ENCODE data around the gene ALDH6A1. TPM values are rescaled to one million over a fixed set of nuclear protein-coding genes. Genes with fewer than 3 reads are reported as not detected.

ALDH6A1 gene
- total RNA-seq, 2 donors from 2014 or later, result 17.1 to 20.1 TPM

- WGBS, 2 donors, result 30 to 42% methylated on average over 4 of the region's 4 CpGs
- Histone ChIP-seq H3K27ac (peak overlapping the region in 3 of 4 donors; percentile 20 to 40 (median 36)), H3K27me3 (no peaks in the 10 kb centered on the region), H3K9me3 (no peaks in the 10 kb centered on the region), H3K36me3 (replicated peaks in 1 of 2; ENCODE audit: insufficient read depth in 1 of 2, low read depth in 2 of 2) (no peaks in the 10 kb centered on the region), H3K4me3 (no peak overlapping the region), H3K4me1 (peaks cover 42% of the 10 kb centered on the region)
- peak in 2 of 4 donors; percentile 13 to 33 for DNase-seq
- ATAC-seq, result no peak
- intact Hi-C loops (cut with DNase I), result no loop called here
- TF ChIP-seq POLR2A (IDR thresholded peaks at IDR 0.05) (no peak), CTCF (IDR thresholded peaks at IDR 0.05) (no peak)
Measured at GRCh38 chr14:74080820-74081460, 3.3 kb downstream of the ALDH6A1 start.

GRCh38 chr14:74077401-74077800, 6.9 kb downstream of the ALDH6A1 start:
- no peak for ATAC-seq
- H3K4me3 ChIP-seq, result no peak overlapping the region
- H3K9me3 ChIP-seq, result no peaks in the 10 kb centered on the region
- no peaks in the 10 kb centered on the region for H3K36me3 ChIP-seq (replicated peaks in 1 of 2; ENCODE audit: insufficient read depth in 1 of 2, low read depth in 2 of 2)
- TF ChIP-seq POLR2A (IDR thresholded peaks at IDR 0.05) (no peak), CTCF (IDR thresholded peaks at IDR 0.05) (no peak)
- H3K4me1 ChIP-seq, result peaks cover 21% of the 10 kb centered on the region
- no peaks in the 10 kb centered on the region for H3K27me3 ChIP-seq
- DNase-seq, result no peak
- intact Hi-C loops (cut with DNase I), result no loop called here
- 92% methylated on average over 1 of the region's 1 CpG for WGBS, 2 donors
- H3K27ac ChIP-seq, result no peak overlapping the region

- Histone ChIP-seq H3K27ac (no peak overlapping the region), H3K4me1 (peaks cover 9% of the 10 kb centered on the region), H3K4me3 (no peak overlapping the region), H3K27me3 (no peaks in the 10 kb centered on the region), H3K36me3 (replicated peaks in 1 of 2; ENCODE audit: insufficient read depth in 1 of 2, low read depth in 2 of 2) (peaks cover 0 to 13% of the 10 kb centered on the region in 2 donors), H3K9me3 (no peaks in the 10 kb centered on the region)
- DNase-seq (no peak), ATAC-seq (no peak)
- intact Hi-C loops (cut with DNase I), result no loop called here
- no peak for TF ChIP-seq CTCF (IDR thresholded peaks at IDR 0.05)
- no peak for TF ChIP-seq POLR2A (IDR thresholded peaks at IDR 0.05)
- WGBS, 2 donors, result 54 to 56% methylated on average over 3 of the region's 3 CpGs
Measured at GRCh38 chr14:74065746-74066575, 18.3 kb downstream of the ALDH6A1 start.

GRCh38 chr14:74064883-74065282, 19.4 kb downstream of the ALDH6A1 start:
- WGBS, 2 donors, result 83 to 93% methylated on average over 3 of the region's 3 CpGs
- no peak for TF ChIP-seq POLR2A (IDR thresholded peaks at IDR 0.05)
- TF ChIP-seq CTCF (IDR thresholded peaks at IDR 0.05), result no peak

More at GRCh38 chr14:74064883-74065282, 19.4 kb downstream of the ALDH6A1 start:
- Histone ChIP-seq H3K36me3 (replicated peaks in 1 of 2; ENCODE audit: insufficient read depth in 1 of 2, low read depth in 2 of 2) (peaks cover 0 to 18% of the 10 kb centered on the region in 2 donors), H3K9me3 (no peaks in the 10 kb centered on the region), H3K4me1 (peaks cover 9% of the 10 kb centered on the region), H3K4me3 (no peak overlapping the region), H3K27me3 (no peaks in the 10 kb centered on the region), H3K27ac (no peak overlapping the region)
- ATAC-seq, result no peak
- DNase-seq, result no peak
- intact Hi-C loops (cut with DNase I), result no loop called here
